ENCODE data around the gene GFOD1.

GFOD1 gene

GRCh38 chr6:13349811-13350506, 137.4 kb downstream of the GFOD1 start:
- no peak overlapping the region for H3K14ac ChIP-seq (ENCODE audit: low read length)
- no peak overlapping the region for H3K23ac ChIP-seq (ENCODE audit: low read depth, low read length, poor library complexity)
- H2BK120ac ChIP-seq (ENCODE audit: low read depth, low read length), result no peak overlapping the region
- no peak overlapping the region for H3K4ac ChIP-seq (ENCODE audit: low read length)
- no peak overlapping the region for H3K4me2 ChIP-seq (ENCODE audit: insufficient read depth, low read length, poor library complexity, severe bottlenecking)
- H2BK15ac ChIP-seq (ENCODE audit: low read length), result peak overlapping the region; percentile 2
- H3K27ac ChIP-seq (replicated peaks; ENCODE audit: low read length), result no peak overlapping the region
- H2AFZ ChIP-seq (ENCODE audit: low read length), result peak overlapping the region; percentile 72
- no CpG with 5 or more reads among the region's 8 CpGs for WGBS, 2 donors (ENCODE audit: extremely low coverage in 2 of 2, insufficient read length in 2 of 2, insufficient replicate concordance in 1 of 2)
- no peak for DNase-seq (ENCODE audit: low spot score)
- H2BK12ac ChIP-seq (ENCODE audit: low read length), result peak overlapping the region; percentile 79
- H3K79me1 ChIP-seq (ENCODE audit: low read depth, low read length), result no peaks in the 10 kb centered on the region
- H3K9ac ChIP-seq (ENCODE audit: low read depth, low read length, poor library complexity), result no peak overlapping the region
- H3K9me3 ChIP-seq (replicated peaks in 1 of 2; ENCODE audit: control insufficient read depth in 2 of 2, insufficient read depth in 1 of 2, low read depth in 1 of 2, low read length in 2 of 2), result peaks cover 0 to 2% of the 10 kb centered on the region in 2 donors
- no peak overlapping the region for H2BK5ac ChIP-seq (ENCODE audit: low read length)
- peaks cover 0 to 2% (median 0%) of the 10 kb centered on the region in 3 experiments for H3K27me3 ChIP-seq (ENCODE audit: control insufficient read depth in 3 of 3, insufficient read depth in 3 of 3, low read depth in 1 of 3, low read length in 3 of 3)
- no peak overlapping the region for H4K8ac ChIP-seq (ENCODE audit: low read depth, low read length)
- H3K4me1 ChIP-seq (ENCODE audit: control insufficient read depth in 2 of 2, insufficient read depth in 1 of 2, low read depth in 1 of 2, low read length in 2 of 2), result peaks cover 8% of the 10 kb centered on the region in 2 donors
- no peak overlapping the region for H4K91ac ChIP-seq (ENCODE audit: low read depth, low read length, poor library complexity)
- peak overlapping the region; percentile 30 for H2AK5ac ChIP-seq (ENCODE audit: low read depth, low read length)
- no peak overlapping the region for H3K4me3 ChIP-seq (ENCODE audit: low read length in 2 of 2)
- no peaks in the 10 kb centered on the region for H3K36me3 ChIP-seq (replicated peaks in 1 of 2; ENCODE audit: control insufficient read depth in 2 of 2, insufficient read depth in 2 of 2, low read length in 2 of 2)
- no peak overlapping the region for H3K18ac ChIP-seq (ENCODE audit: low read length)

DNA sequence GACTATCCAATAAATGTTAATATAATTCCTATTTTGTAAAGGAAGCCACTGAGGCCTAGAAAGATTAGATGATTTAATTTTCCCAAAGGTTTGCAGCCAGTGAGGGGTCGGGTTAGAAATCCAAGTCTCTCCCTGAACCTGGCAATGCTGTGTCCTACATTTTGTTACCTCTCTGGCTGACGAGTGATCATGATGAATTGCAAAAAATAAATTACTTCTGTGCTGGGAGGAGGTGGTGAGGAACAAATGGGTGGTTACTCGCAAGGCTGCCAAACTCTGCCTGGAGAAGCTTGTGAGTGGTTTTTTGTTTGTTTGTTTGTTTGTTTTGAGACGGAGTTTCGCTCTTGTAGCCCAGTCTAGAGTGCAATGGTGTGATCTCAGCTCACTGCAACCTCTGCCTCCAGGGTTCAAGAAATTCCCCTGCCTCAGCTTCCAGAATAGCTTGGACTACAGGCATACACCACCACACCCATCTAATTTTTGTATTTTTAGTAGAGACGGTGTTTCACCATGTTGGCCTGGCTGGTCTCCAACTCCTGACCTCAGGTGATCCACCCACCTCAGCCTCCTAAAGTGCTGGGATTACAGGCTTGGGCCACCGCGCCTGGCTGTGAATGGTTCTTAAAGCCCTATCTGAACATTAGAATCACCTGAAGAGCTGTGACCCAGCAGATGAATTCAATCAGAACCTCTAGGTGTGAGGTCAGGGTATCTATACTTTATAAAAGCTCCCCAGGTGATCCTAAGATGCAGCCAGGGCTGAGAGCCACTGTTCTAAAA, 138.9 kb downstream of the GFOD1 start:
- no CpG with 5 or more reads among the region's 8 CpGs for WGBS, 2 donors (ENCODE audit: extremely low coverage in 2 of 2, insufficient read length in 2 of 2, insufficient replicate concordance in 1 of 2)
- Histone ChIP-seq H2BK15ac (ENCODE audit: low read length) (no peak overlapping the region), H3K27ac (replicated peaks; ENCODE audit: low read length) (no peak overlapping the region), H4K91ac (ENCODE audit: low read depth, low read length, poor library complexity) (no peak overlapping the region), H3K18ac (ENCODE audit: low read length) (no peak overlapping the region), H2AFZ (ENCODE audit: low read length) (no peak overlapping the region), H4K8ac (ENCODE audit: low read depth, low read length) (no peak overlapping the region), H3K4me2 (ENCODE audit: insufficient read depth, low read length, poor library complexity, severe bottlenecking) (no peak overlapping the region), H3K23ac (ENCODE audit: low read depth, low read length, poor library complexity) (no peak overlapping the region), H3K9ac (ENCODE audit: low read depth, low read length, poor library complexity) (no peak overlapping the region), H3K4me1 (ENCODE audit: control insufficient read depth in 2 of 2, insufficient read depth in 1 of 2, low read depth in 1 of 2, low read length in 2 of 2) (peaks cover 8% of the 10 kb centered on the region in 2 donors), H3K14ac (ENCODE audit: low read length) (no peak overlapping the region), H2BK12ac (ENCODE audit: low read length) (no peak overlapping the region), H2BK120ac (ENCODE audit: low read depth, low read length) (no peak overlapping the region), H3K27me3 (ENCODE audit: control insufficient read depth in 3 of 3, insufficient read depth in 3 of 3, low read depth in 1 of 3, low read length in 3 of 3) (peaks cover 0 to 6% (median 0%) of the 10 kb centered on the region in 3 experiments), H2AK5ac (ENCODE audit: low read depth, low read length) (no peak overlapping the region), H3K4ac (ENCODE audit: low read length) (no peak overlapping the region), H2BK5ac (ENCODE audit: low read length) (no peak overlapping the region), H3K79me1 (ENCODE audit: low read depth, low read length) (no peaks in the 10 kb centered on the region), H3K4me3 (ENCODE audit: low read length in 2 of 2) (no peak overlapping the region), H3K36me3 (replicated peaks in 1 of 2; ENCODE audit: control insufficient read depth in 2 of 2, insufficient read depth in 2 of 2, low read length in 2 of 2) (no peaks in the 10 kb centered on the region), H3K9me3 (replicated peaks in 1 of 2; ENCODE audit: control insufficient read depth in 2 of 2, insufficient read depth in 1 of 2, low read depth in 1 of 2, low read length in 2 of 2) (peaks cover 0 to 2% of the 10 kb centered on the region in 2 donors)
- no peak for DNase-seq (ENCODE audit: low spot score)

DNA sequence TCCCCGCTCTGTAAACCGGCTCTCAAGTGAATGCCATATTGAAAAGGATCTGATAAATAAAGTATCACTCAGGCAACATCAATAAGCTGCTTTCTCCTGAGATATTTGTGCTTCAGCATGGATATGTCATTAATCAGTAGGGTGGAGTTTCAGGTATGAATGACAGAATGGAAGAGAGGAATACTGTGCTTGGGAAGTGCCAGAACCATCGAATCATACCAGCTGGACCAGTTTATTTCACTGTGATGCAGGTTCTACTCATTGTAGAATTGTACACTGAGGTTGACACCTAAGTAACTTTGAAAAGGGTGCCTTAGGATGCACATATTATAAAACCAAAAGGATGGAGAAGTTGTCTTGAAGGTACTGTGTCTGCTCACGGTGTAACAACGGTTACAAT, 141.2 kb downstream of the GFOD1 start:
- no peak overlapping the region for H3K4me2 ChIP-seq (ENCODE audit: insufficient read depth, low read length, poor library complexity, severe bottlenecking)
- H4K91ac ChIP-seq (ENCODE audit: low read depth, low read length, poor library complexity), result no peak overlapping the region
- H2AFZ ChIP-seq (ENCODE audit: low read length), result no peak overlapping the region
- no peak overlapping the region for H2AK5ac ChIP-seq (ENCODE audit: low read depth, low read length)
- H3K27ac ChIP-seq (replicated peaks; ENCODE audit: low read length), result no peak overlapping the region
- DNase-seq (ENCODE audit: low spot score), result no peak
- no peak overlapping the region for H3K18ac ChIP-seq (ENCODE audit: low read length)
- H3K27me3 ChIP-seq (ENCODE audit: control insufficient read depth in 3 of 3, insufficient read depth in 3 of 3, low read depth in 1 of 3, low read length in 3 of 3), result peaks cover 0 to 12% (median 0%) of the 10 kb centered on the region in 3 experiments
- no peak overlapping the region for H3K4ac ChIP-seq (ENCODE audit: low read length)
- H3K4me1 ChIP-seq (ENCODE audit: control insufficient read depth in 2 of 2, insufficient read depth in 1 of 2, low read depth in 1 of 2, low read length in 2 of 2), result peaks cover 8% of the 10 kb centered on the region in 2 donors
- no peak overlapping the region for H3K14ac ChIP-seq (ENCODE audit: low read length)
- no peak overlapping the region for H3K9ac ChIP-seq (ENCODE audit: low read depth, low read length, poor library complexity)
- H3K79me1 ChIP-seq (ENCODE audit: low read depth, low read length), result no peaks in the 10 kb centered on the region
- H2BK15ac ChIP-seq (ENCODE audit: low read length), result no peak overlapping the region
- H3K4me3 ChIP-seq (ENCODE audit: low read length in 2 of 2), result no peak overlapping the region
- no peak overlapping the region for H2BK120ac ChIP-seq (ENCODE audit: low read depth, low read length)
- no peak overlapping the region for H2BK12ac ChIP-seq (ENCODE audit: low read length)
- no peaks in the 10 kb centered on the region for H3K36me3 ChIP-seq (replicated peaks in 1 of 2; ENCODE audit: control insufficient read depth in 2 of 2, insufficient read depth in 2 of 2, low read length in 2 of 2)
- H3K23ac ChIP-seq (ENCODE audit: low read depth, low read length, poor library complexity), result no peak overlapping the region
- no CpG with 5 or more reads among the region's 5 CpGs for WGBS, 2 donors (ENCODE audit: extremely low coverage in 2 of 2, insufficient read length in 2 of 2, insufficient replicate concordance in 1 of 2)
- no peak overlapping the region for H4K8ac ChIP-seq (ENCODE audit: low read depth, low read length)
- H3K9me3 ChIP-seq (replicated peaks in 1 of 2; ENCODE audit: control insufficient read depth in 2 of 2, insufficient read depth in 1 of 2, low read depth in 1 of 2, low read length in 2 of 2), result peaks cover 8 to 9% of the 10 kb centered on the region in 2 donors
- H2BK5ac ChIP-seq (ENCODE audit: low read length), result no peak overlapping the region

GRCh38 chr6:13342414-13343019, 144.9 kb downstream of the GFOD1 start:
- Histone ChIP-seq H3K36me3 (replicated peaks in 1 of 2; ENCODE audit: control insufficient read depth in 2 of 2, insufficient read depth in 2 of 2, low read length in 2 of 2) (no peaks in the 10 kb centered on the region), H4K8ac (ENCODE audit: low read depth, low read length) (no peak overlapping the region), H3K9me3 (replicated peaks in 1 of 2; ENCODE audit: control insufficient read depth in 2 of 2, insufficient read depth in 1 of 2, low read depth in 1 of 2, low read length in 2 of 2) (peaks cover 6 to 11% of the 10 kb centered on the region in 2 donors), H3K9ac (ENCODE audit: low read depth, low read length, poor library complexity) (no peak overlapping the region), H2AFZ (ENCODE audit: low read length) (no peak overlapping the region), H4K91ac (ENCODE audit: low read depth, low read length, poor library complexity) (no peak overlapping the region), H3K4me1 (ENCODE audit: control insufficient read depth in 2 of 2, insufficient read depth in 1 of 2, low read depth in 1 of 2, low read length in 2 of 2) (no peaks in the 10 kb centered on the region), H2BK15ac (ENCODE audit: low read length) (no peak overlapping the region), H3K18ac (ENCODE audit: low read length) (no peak overlapping the region), H3K14ac (ENCODE audit: low read length) (no peak overlapping the region), H3K4me3 (ENCODE audit: low read length in 2 of 2) (no peak overlapping the region), H3K79me1 (ENCODE audit: low read depth, low read length) (no peaks in the 10 kb centered on the region), H2AK5ac (ENCODE audit: low read depth, low read length) (no peak overlapping the region), H2BK12ac (ENCODE audit: low read length) (no peak overlapping the region), H3K27me3 (ENCODE audit: control insufficient read depth in 3 of 3, insufficient read depth in 3 of 3, low read depth in 1 of 3, low read length in 3 of 3) (peaks cover 0 to 12% (median 0%) of the 10 kb centered on the region in 3 experiments), H3K27ac (replicated peaks; ENCODE audit: low read length) (no peak overlapping the region), H2BK120ac (ENCODE audit: low read depth, low read length) (no peak overlapping the region), H3K23ac (ENCODE audit: low read depth, low read length, poor library complexity) (no peak overlapping the region), H3K4ac (ENCODE audit: low read length) (no peak overlapping the region), H3K4me2 (ENCODE audit: insufficient read depth, low read length, poor library complexity, severe bottlenecking) (no peak overlapping the region), H2BK5ac (ENCODE audit: low read length) (no peak overlapping the region)
- DNase-seq (ENCODE audit: low spot score), result no peak
- WGBS, 2 donors (ENCODE audit: extremely low coverage in 2 of 2, insufficient read length in 2 of 2, insufficient replicate concordance in 1 of 2), result no CpG with 5 or more reads among the region's 5 CpGs

Measured in neuronal stem cell (in vitro differentiated cells).